ENCODE results near the gene VWA2. TPM values are rescaled to one million over a fixed set of nuclear protein-coding genes. Genes with fewer than 3 reads are reported as not detected.

Gene VWA2
- total RNA-seq, 1 experiment from 2014 or later = not detected

- H3K27me3 ChIP-seq (replicated peaks) = no peaks in the 10 kb centered on the region
- no peak overlapping the region for H3K27ac ChIP-seq
- DNase-seq (ENCODE audit: low read depth in 1 of 2, low spot score in 2 of 2) = no peak
- no peaks in the 10 kb centered on the region for H3K36me3 ChIP-seq
- no peaks in the 10 kb centered on the region for H3K9me3 ChIP-seq (replicated peaks)
- H3K4me3 ChIP-seq = no peak overlapping the region
- no peaks in the 10 kb centered on the region for H3K4me1 ChIP-seq (replicated peaks)
Observed at GRCh38 chr10:114284346-114285071, 45.5 kb downstream of the VWA2 start.

GRCh38 chr10:114285961-114286441 is 46.9 kb downstream of the VWA2 start:
- H3K9me3 ChIP-seq (replicated peaks) = no peaks in the 10 kb centered on the region
- H3K27ac ChIP-seq = no peak overlapping the region
- no peak overlapping the region for H3K4me3 ChIP-seq
- no peak for DNase-seq (ENCODE audit: low read depth in 1 of 2, low spot score in 2 of 2)
- H3K27me3 ChIP-seq (replicated peaks) = no peaks in the 10 kb centered on the region
- no peaks in the 10 kb centered on the region for H3K36me3 ChIP-seq
- H3K4me1 ChIP-seq (replicated peaks) = no peaks in the 10 kb centered on the region

GRCh38 chr10:114286921-114287320 is 47.9 kb downstream of the VWA2 start:
- no peak for DNase-seq (ENCODE audit: low read depth in 1 of 2, low spot score in 2 of 2)
- H3K9me3 ChIP-seq (replicated peaks) = no peaks in the 10 kb centered on the region

GRCh38 chr10:114288424-114289095 is 49.5 kb downstream of the VWA2 start:
- no peak for DNase-seq (ENCODE audit: low read depth in 1 of 2, low spot score in 2 of 2)

More at GRCh38 chr10:114286921-114287320, 47.9 kb downstream of the VWA2 start:
- Histone ChIP-seq H3K36me3 (no peaks in the 10 kb centered on the region), H3K27ac (no peak overlapping the region), H3K4me3 (no peak overlapping the region), H3K27me3 (replicated peaks) (no peaks in the 10 kb centered on the region), H3K4me1 (replicated peaks) (no peaks in the 10 kb centered on the region)

GRCh38 chr10:114289096-114289436 is 50.0 kb downstream of the VWA2 start:
- Histone ChIP-seq H3K9me3 (replicated peaks) (no peaks in the 10 kb centered on the region), H3K4me3 (no peak overlapping the region), H3K27ac (no peak overlapping the region), H3K36me3 (no peaks in the 10 kb centered on the region), H3K4me1 (replicated peaks) (no peaks in the 10 kb centered on the region), H3K27me3 (replicated peaks) (no peaks in the 10 kb centered on the region)
- DNase-seq (ENCODE audit: low read depth in 1 of 2, low spot score in 2 of 2) = no peak

More at GRCh38 chr10:114288424-114289095, 49.5 kb downstream of the VWA2 start:
- Histone ChIP-seq H3K9me3 (replicated peaks) (no peaks in the 10 kb centered on the region), H3K4me3 (no peak overlapping the region), H3K27me3 (replicated peaks) (no peaks in the 10 kb centered on the region), H3K27ac (no peak overlapping the region), H3K4me1 (replicated peaks) (no peaks in the 10 kb centered on the region), H3K36me3 (no peaks in the 10 kb centered on the region)

- Histone ChIP-seq H3K36me3 (no peaks in the 10 kb centered on the region), H3K4me1 (replicated peaks) (no peaks in the 10 kb centered on the region), H3K27ac (no peak overlapping the region), H3K4me3 (no peak overlapping the region), H3K27me3 (replicated peaks) (no peaks in the 10 kb centered on the region), H3K9me3 (replicated peaks) (no peaks in the 10 kb centered on the region)
- no peak for DNase-seq (ENCODE audit: low read depth in 1 of 2, low spot score in 2 of 2)
Observed at GRCh38 chr10:114290038-114290437, 51.0 kb downstream of the VWA2 start.

GRCh38 chr10:114291076-114291475 is 52.0 kb downstream of the VWA2 start:
- no peaks in the 10 kb centered on the region for H3K4me1 ChIP-seq (replicated peaks)
- peaks cover 8% of the 10 kb centered on the region for H3K9me3 ChIP-seq (replicated peaks)
- H3K27me3 ChIP-seq (replicated peaks) = no peaks in the 10 kb centered on the region
- no peak for DNase-seq (ENCODE audit: low read depth in 1 of 2, low spot score in 2 of 2)
- no peak overlapping the region for H3K4me3 ChIP-seq
- H3K27ac ChIP-seq = no peak overlapping the region
- H3K36me3 ChIP-seq = no peaks in the 10 kb centered on the region

- no peak overlapping the region for H3K4me3 ChIP-seq
- no peaks in the 10 kb centered on the region for H3K36me3 ChIP-seq
- H3K27ac ChIP-seq = no peak overlapping the region
- H3K27me3 ChIP-seq (replicated peaks) = no peaks in the 10 kb centered on the region
- no peak for DNase-seq (ENCODE audit: low read depth in 1 of 2, low spot score in 2 of 2)
- H3K4me1 ChIP-seq (replicated peaks) = no peaks in the 10 kb centered on the region
- peaks cover 8% of the 10 kb centered on the region for H3K9me3 ChIP-seq (replicated peaks)
Observed at GRCh38 chr10:114291516-114291915, 52.5 kb downstream of the VWA2 start.

GRCh38 chr10:114293075-114293474 is 54.0 kb downstream of the VWA2 start:
- no peak overlapping the region for H3K4me3 ChIP-seq
- peaks cover 8% of the 10 kb centered on the region for H3K9me3 ChIP-seq (replicated peaks)
- H3K27ac ChIP-seq = no peak overlapping the region
- no peak for DNase-seq (ENCODE audit: low read depth in 1 of 2, low spot score in 2 of 2)
- H3K27me3 ChIP-seq (replicated peaks) = no peaks in the 10 kb centered on the region
- no peaks in the 10 kb centered on the region for H3K36me3 ChIP-seq
- H3K4me1 ChIP-seq (replicated peaks) = no peaks in the 10 kb centered on the region

GRCh38 chr10:114294549-114294948 is 55.5 kb downstream of the VWA2 start:
- DNase-seq (ENCODE audit: low read depth in 1 of 2, low spot score in 2 of 2) = no peak
- Histone ChIP-seq H3K36me3 (no peaks in the 10 kb centered on the region), H3K27ac (no peak overlapping the region), H3K4me1 (replicated peaks) (no peaks in the 10 kb centered on the region), H3K4me3 (no peak overlapping the region), H3K9me3 (replicated peaks) (peaks cover 8% of the 10 kb centered on the region), H3K27me3 (replicated peaks) (no peaks in the 10 kb centered on the region)

- Histone ChIP-seq H3K9me3 (replicated peaks) (peaks cover 8% of the 10 kb centered on the region), H3K27me3 (replicated peaks) (no peaks in the 10 kb centered on the region), H3K4me3 (no peak overlapping the region), H3K27ac (no peak overlapping the region), H3K4me1 (replicated peaks) (no peaks in the 10 kb centered on the region), H3K36me3 (no peaks in the 10 kb centered on the region)
- DNase-seq (ENCODE audit: low read depth in 1 of 2, low spot score in 2 of 2) = no peak
Observed at GRCh38 chr10:114295393-114295792, 56.3 kb downstream of the VWA2 start.

- no peaks in the 10 kb centered on the region for H3K36me3 ChIP-seq
- H3K27me3 ChIP-seq (replicated peaks) = no peaks in the 10 kb centered on the region
- H3K9me3 ChIP-seq (replicated peaks) = peaks cover 8% of the 10 kb centered on the region
- H3K4me1 ChIP-seq (replicated peaks) = no peaks in the 10 kb centered on the region
- DNase-seq (ENCODE audit: low read depth in 1 of 2, low spot score in 2 of 2) = no peak
- no peak overlapping the region for H3K27ac ChIP-seq
- no peak overlapping the region for H3K4me3 ChIP-seq
Observed at GRCh38 chr10:114297136-114297705, 58.2 kb downstream of the VWA2 start.

GRCh38 chr10:114300036-114300645 is 61.1 kb downstream of the VWA2 start:
- H3K9me3 ChIP-seq (replicated peaks) = peaks cover 8% of the 10 kb centered on the region
- H3K36me3 ChIP-seq = no peaks in the 10 kb centered on the region
- H3K27ac ChIP-seq = no peak overlapping the region
- no peaks in the 10 kb centered on the region for H3K27me3 ChIP-seq (replicated peaks)
- DNase-seq (ENCODE audit: low read depth in 1 of 2, low spot score in 2 of 2) = no peak
- H3K4me3 ChIP-seq = no peak overlapping the region
- peaks cover 7% of the 10 kb centered on the region for H3K4me1 ChIP-seq (replicated peaks)

- H3K4me3 ChIP-seq = no peak overlapping the region
- no peak overlapping the region for H3K27ac ChIP-seq
- no peaks in the 10 kb centered on the region for H3K9me3 ChIP-seq (replicated peaks)
- H3K27me3 ChIP-seq (replicated peaks) = no peaks in the 10 kb centered on the region
- DNase-seq (ENCODE audit: low read depth in 1 of 2, low spot score in 2 of 2) = no peak
- H3K36me3 ChIP-seq = no peaks in the 10 kb centered on the region
- peaks cover 7% of the 10 kb centered on the region for H3K4me1 ChIP-seq (replicated peaks)
Observed at GRCh38 chr10:114301177-114301576, 62.1 kb downstream of the VWA2 start.
